Calu3 (cell line): Measurements from ENCODE around the gene GLI3. TPM values are rescaled to one million over a fixed set of nuclear protein-coding genes. Genes with fewer than 3 reads are reported as not detected.

Experiments
- BruUV-seq: library from RNA; stranded (reverse); fragments of 400-500 nt; replicated peaks from 2 replicates; lab custom pipeline; 2021; lab: Mats Ljungman, UMichigan
- CTCF ChIA-PET: fragments of 300-600 bp; sonication (Branson Sonifier 250); formaldehyde crosslinking; loops from one replicate; lab custom pipeline; 2022; ENCODE audit warnings: antibody characterized with exemption; lab: Charles Lee
- DNase-seq: peaks from one replicate; pipeline ENCODE4 v3.0.0; 2022
- H3K27ac Mint-ChIP-seq: one replicate; pipeline ENCODE4 v1.8.0; 2022; ENCODE audit warnings: mixed read lengths; ENCODE audit not compliant: unreplicated experiment
- H3K27me3 Mint-ChIP-seq: one replicate; pipeline ENCODE4 v1.8.0; 2022; ENCODE audit warnings: mixed read lengths; ENCODE audit not compliant: unreplicated experiment
- H3K36me3 Mint-ChIP-seq: one replicate; pipeline ENCODE4 v1.8.0; 2022; ENCODE audit warnings: mild to moderate bottlenecking, moderate library complexity, mixed read lengths; ENCODE audit not compliant: insufficient read depth, unreplicated experiment
- H3K4me1 Mint-ChIP-seq: one replicate; pipeline ENCODE4 v1.8.0; 2022; ENCODE audit warnings: mild to moderate bottlenecking, low read depth, mixed read lengths; ENCODE audit not compliant: unreplicated experiment
- H3K4me3 Mint-ChIP-seq: one replicate; pipeline ENCODE4 v1.8.0; 2022; ENCODE audit warnings: mild to moderate bottlenecking, low read depth, moderate library complexity, mixed read lengths; ENCODE audit not compliant: unreplicated experiment
- H3K9me3 Mint-ChIP-seq: one replicate; pipeline ENCODE4 v1.8.0; 2022; ENCODE audit warnings: low read depth, mixed read lengths; ENCODE audit not compliant: unreplicated experiment
- intact Hi-C: fragments of 100-400 bp; cut with micrococcal nuclease; formaldehyde crosslinking; loops from one replicate; pipeline ENCODE4 v1.10.0; 2022; ENCODE audit not compliant: unreplicated experiment
- total RNA-seq: library from RNA; stranded (reverse); gene quantifications from 2 replicates; pipeline ENCODE4 v1.2.3, GENCODE V29; 2022
- TF ChIP-seq, protein P1 (sequence below): fragments of 200-600 bp; IDR thresholded peaks from one replicate; pipeline ENCODE4 v1.8.0; 2022; ENCODE audit warnings: antibody characterized with exemption; ENCODE audit not compliant: unreplicated experiment

The GLI3 gene
- total RNA-seq, 1 experiment from 2014 or later: not detected

DNA sequence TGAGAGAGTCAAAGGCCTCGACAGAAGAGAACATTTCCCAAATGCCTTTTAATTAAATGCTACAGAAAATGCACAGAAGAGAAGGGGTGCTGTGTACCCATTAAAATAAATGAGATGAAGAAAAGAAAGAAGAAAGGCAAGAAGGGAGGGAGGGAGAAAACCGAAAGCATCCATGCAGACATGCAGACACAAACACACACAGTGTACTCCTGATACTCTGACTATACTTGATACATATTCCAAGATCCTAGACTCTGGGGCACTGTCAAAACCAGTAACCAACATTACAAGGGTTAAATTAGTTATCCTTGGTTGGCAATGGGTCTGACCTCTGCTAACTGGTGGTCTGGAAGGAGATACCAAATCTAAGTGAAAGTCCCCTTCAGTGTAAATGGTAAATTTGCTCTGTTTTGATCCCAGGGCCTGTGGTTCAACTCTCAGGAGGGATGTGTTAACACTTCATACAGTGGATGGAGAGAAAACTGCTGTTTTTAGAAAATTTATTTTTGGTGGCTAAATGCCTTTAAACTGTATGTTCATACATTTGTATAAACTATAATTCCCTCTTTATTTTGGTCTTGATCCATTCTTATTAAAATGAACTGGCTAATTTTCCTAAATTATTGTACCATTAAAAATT, 241.3 kb downstream of the GLI3 start:
- CTCF ChIA-PET: no interaction called here
- Mint-ChIP-seq H3K9me3 (no peaks in the 10 kb centered on the region), H3K27me3 (peaks cover 28% of the 10 kb centered on the region), H3K36me3 (no peaks in the 10 kb centered on the region), H3K4me1 (no peaks in the 10 kb centered on the region), H3K27ac (no peak overlapping the region), H3K4me3 (no peak overlapping the region)
- BruUV-seq: no TSS peak
- intact Hi-C loops: no loop called here
- no peak for DNase-seq
- TF ChIP-seq, protein P1, sequence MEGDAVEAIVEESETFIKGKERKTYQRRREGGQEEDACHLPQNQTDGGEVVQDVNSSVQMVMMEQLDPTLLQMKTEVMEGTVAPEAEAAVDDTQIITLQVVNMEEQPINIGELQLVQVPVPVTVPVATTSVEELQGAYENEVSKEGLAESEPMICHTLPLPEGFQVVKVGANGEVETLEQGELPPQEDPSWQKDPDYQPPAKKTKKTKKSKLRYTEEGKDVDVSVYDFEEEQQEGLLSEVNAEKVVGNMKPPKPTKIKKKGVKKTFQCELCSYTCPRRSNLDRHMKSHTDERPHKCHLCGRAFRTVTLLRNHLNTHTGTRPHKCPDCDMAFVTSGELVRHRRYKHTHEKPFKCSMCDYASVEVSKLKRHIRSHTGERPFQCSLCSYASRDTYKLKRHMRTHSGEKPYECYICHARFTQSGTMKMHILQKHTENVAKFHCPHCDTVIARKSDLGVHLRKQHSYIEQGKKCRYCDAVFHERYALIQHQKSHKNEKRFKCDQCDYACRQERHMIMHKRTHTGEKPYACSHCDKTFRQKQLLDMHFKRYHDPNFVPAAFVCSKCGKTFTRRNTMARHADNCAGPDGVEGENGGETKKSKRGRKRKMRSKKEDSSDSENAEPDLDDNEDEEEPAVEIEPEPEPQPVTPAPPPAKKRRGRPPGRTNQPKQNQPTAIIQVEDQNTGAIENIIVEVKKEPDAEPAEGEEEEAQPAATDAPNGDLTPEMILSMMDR: no peak

DNA sequence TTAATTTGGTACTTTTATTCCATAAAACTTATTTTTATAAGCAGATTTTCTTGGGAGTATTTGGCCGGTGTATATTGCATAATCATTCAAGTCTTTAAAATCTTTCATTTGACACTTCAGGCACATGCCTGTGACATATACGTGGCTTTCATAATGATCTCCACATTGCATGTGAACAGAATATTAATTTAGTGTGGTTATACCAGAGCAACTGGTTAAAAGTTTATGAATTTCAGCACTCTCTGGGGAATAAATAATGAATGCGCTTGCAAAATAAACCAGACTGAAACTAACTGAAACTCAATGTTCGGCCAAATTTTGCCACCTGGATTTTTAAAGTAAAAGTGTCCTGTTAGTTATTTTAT, 242.3 kb downstream of the GLI3 start:
- CTCF ChIA-PET: no interaction called here
- DNase-seq: no peak
- Mint-ChIP-seq H3K36me3 (no peaks in the 10 kb centered on the region), H3K27me3 (peaks cover 31% of the 10 kb centered on the region), H3K27ac (no peak overlapping the region), H3K4me3 (no peak overlapping the region), H3K9me3 (no peaks in the 10 kb centered on the region), H3K4me1 (no peaks in the 10 kb centered on the region)
- BruUV-seq: no TSS peak
- TF ChIP-seq, protein P1: no peak
- intact Hi-C loops: no loop called here

DNA sequence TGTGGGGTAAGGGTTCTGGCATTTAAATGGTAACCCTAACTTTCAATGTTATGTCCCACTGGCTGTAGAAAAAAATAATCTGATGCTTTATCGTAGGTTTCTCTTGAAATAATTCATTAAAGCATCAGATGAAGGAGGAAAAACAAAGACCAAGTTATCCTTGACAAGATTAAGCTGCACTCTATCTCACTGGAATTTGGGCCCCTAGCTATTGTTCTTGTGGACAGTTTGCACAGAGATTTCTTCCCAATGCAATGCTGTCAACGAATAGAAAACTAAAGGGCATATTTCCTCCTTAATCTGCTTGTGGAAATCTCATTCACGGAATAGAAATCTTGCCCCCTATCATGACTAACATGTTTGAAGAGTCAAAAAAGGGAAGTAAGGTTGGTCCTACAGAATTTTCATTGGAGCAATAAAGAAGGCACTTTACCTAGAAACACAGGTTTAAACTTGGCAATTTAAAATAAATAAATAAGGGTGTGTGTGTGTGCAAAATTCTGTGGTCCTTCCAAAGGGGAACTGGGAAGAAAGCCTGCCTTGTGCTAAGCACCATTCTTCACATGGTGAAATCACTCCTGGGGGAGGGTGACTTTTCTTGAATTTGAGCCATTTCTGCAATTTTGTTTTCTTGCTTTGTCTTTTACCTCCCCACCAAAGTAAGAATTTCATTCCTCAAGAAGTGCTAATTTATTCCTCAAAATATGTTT, 242.8 kb downstream of the GLI3 start:
- no peak overlapping the region for H3K27ac Mint-ChIP-seq
- H3K4me3 Mint-ChIP-seq: no peak overlapping the region
- no TSS peak for BruUV-seq
- intact Hi-C loops: no loop called here
- TF ChIP-seq, protein P1: no peak
- peaks cover 31% of the 10 kb centered on the region for H3K27me3 Mint-ChIP-seq
- no peaks in the 10 kb centered on the region for H3K9me3 Mint-ChIP-seq
- CTCF ChIA-PET: no interaction called here
- no peak for DNase-seq
- H3K4me1 Mint-ChIP-seq: no peaks in the 10 kb centered on the region
- H3K36me3 Mint-ChIP-seq: no peaks in the 10 kb centered on the region

DNA sequence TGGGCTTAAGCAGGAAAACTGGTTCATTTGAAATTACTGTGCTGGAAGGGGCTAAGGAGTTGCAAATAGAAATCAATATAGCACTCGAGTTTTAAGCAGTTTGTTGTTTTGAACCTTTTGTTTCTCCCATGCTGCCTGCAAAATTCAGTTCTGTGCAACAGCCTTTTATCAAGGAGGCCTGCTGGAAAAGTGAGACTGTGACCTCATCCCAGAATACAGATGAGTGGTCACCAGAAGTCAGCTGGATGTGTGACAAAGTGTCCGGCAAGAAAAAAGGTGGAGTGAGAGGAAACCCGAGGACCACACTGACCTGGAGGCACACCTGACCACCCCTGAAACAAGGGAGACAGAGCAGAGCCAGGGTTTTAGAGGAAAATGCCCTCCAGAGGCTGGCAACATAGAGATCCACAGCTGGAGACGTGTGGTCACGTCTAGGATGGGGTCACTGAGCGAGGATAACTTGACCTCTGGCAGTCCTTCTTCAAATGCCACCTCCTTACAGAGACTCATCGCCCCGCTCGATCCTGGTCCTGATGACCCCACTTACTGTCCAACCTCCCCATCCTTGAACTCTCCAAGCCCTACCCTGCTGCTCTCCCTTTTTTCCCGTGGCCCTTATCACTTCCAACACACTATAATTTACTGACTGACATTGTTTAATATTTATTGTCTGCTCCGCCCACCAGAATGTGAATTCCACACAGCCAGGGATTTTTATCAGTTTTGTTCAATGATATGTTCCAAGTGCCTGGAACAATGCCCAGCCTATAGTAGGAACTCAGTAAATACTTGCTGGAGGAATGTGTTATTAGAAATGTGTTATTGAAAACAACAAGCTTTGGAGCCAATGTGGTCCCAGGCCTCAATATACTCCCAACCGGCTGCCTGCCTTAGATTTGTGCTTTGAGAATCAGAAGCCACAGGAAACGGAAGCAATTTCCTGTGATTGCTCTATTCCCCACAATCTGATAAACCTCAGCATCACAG, 243.8 kb downstream of the GLI3 start:
- no TSS peak for BruUV-seq
- no peaks in the 10 kb centered on the region for H3K9me3 Mint-ChIP-seq

More for the DNA sequence above, 243.8 kb downstream of the GLI3 start:
- TF ChIP-seq, protein P1: no peak
- Mint-ChIP-seq H3K27ac (no peak overlapping the region), H3K4me3 (no peak overlapping the region), H3K36me3 (no peaks in the 10 kb centered on the region), H3K4me1 (no peaks in the 10 kb centered on the region), H3K27me3 (peaks cover 31% of the 10 kb centered on the region)
- intact Hi-C loops: no loop called here
- CTCF ChIA-PET: no interaction called here
- no peak for DNase-seq
